ENCODE measurements around the gene OR52B2.

DNA sequence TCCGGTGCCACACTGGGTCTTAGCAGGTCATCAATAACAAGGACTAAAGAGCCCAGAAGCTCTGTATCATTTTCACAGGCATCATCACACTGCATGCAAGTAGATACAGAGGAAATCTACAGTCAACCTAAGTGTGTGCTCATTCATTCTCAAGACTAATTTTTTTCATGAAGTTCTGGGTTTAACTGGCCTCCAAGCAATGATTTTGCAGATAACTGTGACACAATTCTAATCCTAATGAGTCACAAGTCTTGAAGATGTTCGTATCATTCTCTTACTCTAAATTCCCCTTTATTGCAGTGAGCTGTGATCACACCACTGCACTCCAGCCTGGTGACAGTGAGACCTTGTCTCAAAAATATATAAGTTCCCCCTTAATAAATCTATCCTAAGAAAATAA is 31.4 kb upstream of the OR52B2 start:
- TF ChIP-seq, protein P1, sequence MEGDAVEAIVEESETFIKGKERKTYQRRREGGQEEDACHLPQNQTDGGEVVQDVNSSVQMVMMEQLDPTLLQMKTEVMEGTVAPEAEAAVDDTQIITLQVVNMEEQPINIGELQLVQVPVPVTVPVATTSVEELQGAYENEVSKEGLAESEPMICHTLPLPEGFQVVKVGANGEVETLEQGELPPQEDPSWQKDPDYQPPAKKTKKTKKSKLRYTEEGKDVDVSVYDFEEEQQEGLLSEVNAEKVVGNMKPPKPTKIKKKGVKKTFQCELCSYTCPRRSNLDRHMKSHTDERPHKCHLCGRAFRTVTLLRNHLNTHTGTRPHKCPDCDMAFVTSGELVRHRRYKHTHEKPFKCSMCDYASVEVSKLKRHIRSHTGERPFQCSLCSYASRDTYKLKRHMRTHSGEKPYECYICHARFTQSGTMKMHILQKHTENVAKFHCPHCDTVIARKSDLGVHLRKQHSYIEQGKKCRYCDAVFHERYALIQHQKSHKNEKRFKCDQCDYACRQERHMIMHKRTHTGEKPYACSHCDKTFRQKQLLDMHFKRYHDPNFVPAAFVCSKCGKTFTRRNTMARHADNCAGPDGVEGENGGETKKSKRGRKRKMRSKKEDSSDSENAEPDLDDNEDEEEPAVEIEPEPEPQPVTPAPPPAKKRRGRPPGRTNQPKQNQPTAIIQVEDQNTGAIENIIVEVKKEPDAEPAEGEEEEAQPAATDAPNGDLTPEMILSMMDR (IDR thresholded peaks at IDR 0.05; ENCODE audit: poor library complexity), result no peak
- TF ChIP-seq EZH2 (IDR thresholded peaks at IDR 0.05; ENCODE audit: borderline replicate concordance), result no peak

Data from hepatocyte (in vitro differentiated cells).